Peyer's patch (tissue), 4 donors: ENCODE data around the gene CENPW.

ENCODE experiments used
- CTCF ChIP-seq, 6 experiments: fragments of 450-650 bp in 4 of 6; fragments of 200-600 bp in 2 of 6; sonication (generic) in 1 of 6; IDR thresholded peaks; one replicate each; pipeline ENCODE4 v1.5.1; 2017 to 2019; ENCODE audit warnings: antibody characterized with exemption in 6 of 6, mild to moderate bottlenecking in 3 of 6, moderate library complexity in 1 of 6
- POLR2A ChIP-seq, 2 donors: fragments of 450-650 bp; IDR thresholded peaks; one replicate each; pipeline ENCODE4 v1.5.1; 2017; ENCODE audit warnings: antibody characterized with exemption in 2 of 2, mild to moderate bottlenecking in 2 of 2, moderate library complexity in 2 of 2

GRCh38 chr6:126383203-126383602 lies 43.3 kb downstream of the CENPW start:
- no peak for TF ChIP-seq POLR2A (IDR thresholded peaks at IDR 0.05)
- no peak for TF ChIP-seq CTCF (IDR thresholded peaks at IDR 0.05)
